HepG2 (cell line): ENCODE measurements around the gene CRIM1. TPM values are rescaled to one million over a fixed set of nuclear protein-coding genes. Genes with fewer than 3 reads are reported as not detected.

ENCODE experiments used
- ASH2L ChIP-seq: fragments of 300-600, 200-600 bp; sonication (generic); IDR thresholded peaks from 2 replicates; pipeline ENCODE4 v1.7.0; 2017; ENCODE audit warnings: low read depth, mild to moderate bottlenecking, moderate library complexity, mixed read lengths, low read length; ENCODE audit not compliant: insufficient read length
- BHLHE40 ChIP-seq: IDR thresholded peaks from 2 replicates; pipeline ENCODE4 v1.6.1; 2011; ENCODE audit warnings: low read length, improper control_type of control experiment
- BRD4 ChIP-seq: sonication (generic); formaldehyde crosslinking; IDR thresholded peaks from 2 replicates; pipeline ENCODE4 v1.4.0; 2020; ENCODE audit warnings: missing genetic modification reagents
- BRF2 ChIP-seq: sonication (generic); formaldehyde crosslinking; IDR thresholded peaks from 2 replicates; pipeline ENCODE4 v1.8.1; 2022; ENCODE audit warnings: mild to moderate bottlenecking, missing genetic modification reagents
- CAMTA2 ChIP-seq: sonication (generic); formaldehyde crosslinking; IDR thresholded peaks from 2 replicates; pipeline ENCODE4 v1.4.0; 2020; ENCODE audit warnings: mild to moderate bottlenecking, missing genetic modification reagents, borderline replicate concordance
- CTCF ChIP-seq: sonication (generic); formaldehyde crosslinking; IDR thresholded peaks from 2 replicates; pipeline ENCODE4 v1.5.0; 2020; ENCODE audit warnings: mild to moderate bottlenecking, missing genetic modification reagents, moderate library complexity
- HNF4A ChIP-seq: sonication (generic); formaldehyde crosslinking; IDR thresholded peaks from 2 replicates; pipeline ENCODE4 v1.4.0; 2020; ENCODE audit warnings: missing genetic modification reagents
- KAT7 ChIP-seq: IDR thresholded peaks from 2 replicates; pipeline ENCODE4 v1.6.1; 2018; ENCODE audit warnings: borderline replicate concordance, missing compliant biosample characterization
- NFYC ChIP-seq: IDR thresholded peaks from 2 replicates; pipeline ENCODE4 v1.6.1; 2016; ENCODE audit warnings: missing genetic modification reagents, missing compliant biosample characterization
- PCBP1 ChIP-seq: fragments of 200-400 bp; formaldehyde crosslinking; IDR thresholded peaks from 2 replicates; pipeline ENCODE4 v1.6.1; 2017; ENCODE audit warnings: mild to moderate bottlenecking, low read depth, low read length, borderline replicate concordance
- RBFOX2 ChIP-seq: fragments of 200-400 bp; formaldehyde crosslinking; IDR thresholded peaks from 2 replicates; pipeline ENCODE4 v1.6.1; 2017; ENCODE audit warnings: low read depth, mild to moderate bottlenecking, low read length
- RFX1 ChIP-seq: fragments of 450-650 bp; IDR thresholded peaks from 2 replicates; pipeline ENCODE4 v1.6.1; 2017
- SRY ChIP-seq: sonication (generic); formaldehyde crosslinking; IDR thresholded peaks from 2 replicates; pipeline ENCODE4 v1.8.0; 2022; ENCODE audit warnings: mild to moderate bottlenecking, missing genetic modification reagents
- ZFY ChIP-seq: sonication (generic); formaldehyde crosslinking; IDR thresholded peaks from 2 replicates; pipeline ENCODE4 v1.4.0; 2020; ENCODE audit warnings: missing genetic modification reagents
- ZNF274 ChIP-seq: sonication (generic); formaldehyde crosslinking; IDR thresholded peaks from 2 replicates; pipeline ENCODE4 v1.5.1; 2020; ENCODE audit warnings: mild to moderate bottlenecking, missing genetic modification reagents
- ZNF317 ChIP-seq: sonication (generic); formaldehyde crosslinking; IDR thresholded peaks from 2 replicates; pipeline ENCODE4 v1.5.0; 2020; ENCODE audit warnings: mild to moderate bottlenecking, missing genetic modification reagents
- ZNF33B ChIP-seq: sonication (generic); formaldehyde crosslinking; IDR thresholded peaks from 2 replicates; pipeline ENCODE4 v1.5.1; 2020; ENCODE audit warnings: mild to moderate bottlenecking, missing genetic modification reagents
- ZNF546 ChIP-seq: sonication (generic); formaldehyde crosslinking; conservative IDR thresholded peaks from 2 replicates; pipeline ENCODE4 v1.8.1; 2023; ENCODE audit warnings: mild to moderate bottlenecking, missing genetic modification reagents
- ZNF563 ChIP-seq: sonication (generic); formaldehyde crosslinking; IDR thresholded peaks from 2 replicates; pipeline ENCODE4 v1.8.0; 2022; ENCODE audit warnings: mild to moderate bottlenecking, moderate library complexity, missing genetic modification reagents
- ZNF703 ChIP-seq: sonication (generic); formaldehyde crosslinking; IDR thresholded peaks from 2 replicates; pipeline ENCODE4 v1.5.1; 2020; ENCODE audit warnings: missing genetic modification reagents, mild to moderate bottlenecking, moderate library complexity, borderline replicate concordance
- ZSCAN12 ChIP-seq: sonication (generic); formaldehyde crosslinking; IDR thresholded peaks from 2 replicates; pipeline ENCODE4 v1.9.0; 2021; ENCODE audit warnings: mild to moderate bottlenecking, missing genetic modification reagents
- polyA plus RNA-seq, 8 experiments: library from polyadenylated mRNA; depleted of rRNA in 3 of 8; stranded (reverse) in 7 of 8; unstranded in 1 of 8; fragments of >200 nt; fragmentation: Illumina TruSeq in 4 of 8; extraction: Trizol in 4 of 8; gene quantifications; 2 replicates each; pipeline versions ENCODE4 v1.2.1 to v1.2.3, GENCODE V29; 2011 to 2016; ENCODE audit warnings: low read depth in 4 of 8, missing spikeins in 1 of 8, mixed read lengths in 1 of 8; ENCODE audit not compliant: insufficient read depth in 1 of 8
- total RNA-seq, 5 experiments: library from RNA; depleted of rRNA; stranded (reverse); fragments of >200 nt; fragmentation: Illumina TruSeq; extraction: Trizol; gene quantifications; 2 replicates each; pipeline ENCODE4 v1.2.3, GENCODE V29; 2016; ENCODE audit warnings: low read depth in 1 of 5
- TF ChIP-seq, protein P1 (sequence below): sonication (generic); formaldehyde crosslinking; IDR thresholded peaks from 2 replicates; pipeline ENCODE4 v1.8.1; 2023; ENCODE audit warnings: mild to moderate bottlenecking, missing genetic modification reagents, borderline replicate concordance
- TF ChIP-seq, protein P2 (sequence below), 2 experiments: sonication (generic) in 1 of 2; formaldehyde crosslinking in 1 of 2; IDR thresholded peaks; 2 replicates each; pipeline versions ENCODE4 v1.4.0 to v1.6.1; 2018 to 2020; ENCODE audit warnings: missing genetic modification reagents in 2 of 2, borderline replicate concordance in 1 of 2, low read depth in 1 of 2, mild to moderate bottlenecking in 1 of 2, missing biosample characterization in 1 of 2

The CRIM1 gene
- total and polyA plus RNA-seq, 2 of the 13 experiments (the other 11 are each of a cell fraction or from before 2014, with no cell fraction given) = 39.1 to 69.9 TPM

GRCh38 chr2:36356298-36356989, 866 bp downstream of the CRIM1 start (continued):
- TF ChIP-seq CTCF (CRISPR knock-in tag) = peak; percentile 17; the same call in 1 of the 2 replicates
- peak; percentile 40; the same call in 1 of the 2 replicates for TF ChIP-seq ZNF703
- TF ChIP-seq, protein P1, sequence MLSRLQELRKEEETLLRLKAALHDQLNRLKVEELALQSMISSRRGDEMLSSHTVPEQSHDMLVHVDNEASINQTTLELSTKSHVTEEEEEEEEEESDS (CRISPR knock-in tag) = no peak
- no peak for TF ChIP-seq NFYC (CRISPR knock-in tag)
- TF ChIP-seq HNF4A (CRISPR knock-in tag) = peak; percentile 11; the same call in 1 of the 2 replicates
- no peak for TF ChIP-seq RFX1
- peak; percentile 40 for TF ChIP-seq ZNF33B
- peak; percentile 76 for TF ChIP-seq RBFOX2
- TF ChIP-seq SRY (CRISPR knock-in tag) = peak; percentile 63; the same call in 1 of the 2 replicates
- no peak for TF ChIP-seq PCBP1
- peak; percentile 50; the same call in 1 of the 2 replicates for TF ChIP-seq ZNF274 (CRISPR knock-in tag)
- TF ChIP-seq ZNF546 (CRISPR knock-in tag) = peak; percentile 83; the same call in 1 of the 2 replicates
- 0 out of 2 replicates have a peak, but pooled peaks have one; percentile 71 for TF ChIP-seq KAT7 (CRISPR knock-in tag)
- peak; percentile 8 for TF ChIP-seq ASH2L
- peak; percentile 48; the same call in 1 of the 2 replicates for TF ChIP-seq BRD4
- TF ChIP-seq ZNF563 (CRISPR knock-in tag) = peak; percentile 7; the same call in 1 of the 2 replicates
- TF ChIP-seq ZNF317 = no peak
- TF ChIP-seq CAMTA2 (CRISPR knock-in tag) = peak; percentile 74; the same call in 1 of the 2 replicates
- TF ChIP-seq, protein P2, sequence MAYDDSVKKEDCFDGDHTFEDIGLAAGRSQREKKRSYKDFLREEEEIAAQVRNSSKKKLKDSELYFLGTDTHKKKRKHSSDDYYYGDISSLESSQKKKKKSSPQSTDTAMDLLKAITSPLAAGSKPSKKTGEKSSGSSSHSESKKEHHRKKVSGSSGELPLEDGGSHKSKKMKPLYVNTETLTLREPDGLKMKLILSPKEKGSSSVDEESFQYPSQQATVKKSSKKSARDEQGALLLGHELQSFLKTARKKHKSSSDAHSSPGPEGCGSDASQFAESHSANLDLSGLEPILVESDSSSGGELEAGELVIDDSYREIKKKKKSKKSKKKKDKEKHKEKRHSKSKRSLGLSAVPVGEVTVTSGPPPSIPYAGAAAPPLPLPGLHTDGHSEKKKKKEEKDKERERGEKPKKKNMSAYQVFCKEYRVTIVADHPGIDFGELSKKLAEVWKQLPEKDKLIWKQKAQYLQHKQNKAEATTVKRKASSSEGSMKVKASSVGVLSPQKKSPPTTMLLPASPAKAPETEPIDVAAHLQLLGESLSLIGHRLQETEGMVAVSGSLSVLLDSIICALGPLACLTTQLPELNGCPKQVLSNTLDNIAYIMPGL (CRISPR knock-in tag; IDR thresholded peaks at IDR 0.05; ENCODE audit: borderline replicate concordance in 1 of 2, low read depth in 1 of 2) = peak in 1 of 2 experiments; percentile 55; a peak in 1 of 4 replicates
- peak; percentile 19; the same call in 1 of the 2 replicates for TF ChIP-seq ZFY (CRISPR knock-in tag)
- peak; percentile 44 for TF ChIP-seq BHLHE40
- no peak for TF ChIP-seq BRF2 (CRISPR knock-in tag)
- TF ChIP-seq ZSCAN12 (CRISPR knock-in tag) = 0 out of 2 replicates have a peak, but pooled peaks have one; percentile 64
